Measurements from ENCODE around the gene SNAPC4. TPM values are rescaled to one million over a fixed set of nuclear protein-coding genes. Genes with fewer than 3 reads are reported as not detected.

SNAPC4 gene
- total RNA-seq, 1 donor from 2014 or later = 22.9 TPM

DNA sequence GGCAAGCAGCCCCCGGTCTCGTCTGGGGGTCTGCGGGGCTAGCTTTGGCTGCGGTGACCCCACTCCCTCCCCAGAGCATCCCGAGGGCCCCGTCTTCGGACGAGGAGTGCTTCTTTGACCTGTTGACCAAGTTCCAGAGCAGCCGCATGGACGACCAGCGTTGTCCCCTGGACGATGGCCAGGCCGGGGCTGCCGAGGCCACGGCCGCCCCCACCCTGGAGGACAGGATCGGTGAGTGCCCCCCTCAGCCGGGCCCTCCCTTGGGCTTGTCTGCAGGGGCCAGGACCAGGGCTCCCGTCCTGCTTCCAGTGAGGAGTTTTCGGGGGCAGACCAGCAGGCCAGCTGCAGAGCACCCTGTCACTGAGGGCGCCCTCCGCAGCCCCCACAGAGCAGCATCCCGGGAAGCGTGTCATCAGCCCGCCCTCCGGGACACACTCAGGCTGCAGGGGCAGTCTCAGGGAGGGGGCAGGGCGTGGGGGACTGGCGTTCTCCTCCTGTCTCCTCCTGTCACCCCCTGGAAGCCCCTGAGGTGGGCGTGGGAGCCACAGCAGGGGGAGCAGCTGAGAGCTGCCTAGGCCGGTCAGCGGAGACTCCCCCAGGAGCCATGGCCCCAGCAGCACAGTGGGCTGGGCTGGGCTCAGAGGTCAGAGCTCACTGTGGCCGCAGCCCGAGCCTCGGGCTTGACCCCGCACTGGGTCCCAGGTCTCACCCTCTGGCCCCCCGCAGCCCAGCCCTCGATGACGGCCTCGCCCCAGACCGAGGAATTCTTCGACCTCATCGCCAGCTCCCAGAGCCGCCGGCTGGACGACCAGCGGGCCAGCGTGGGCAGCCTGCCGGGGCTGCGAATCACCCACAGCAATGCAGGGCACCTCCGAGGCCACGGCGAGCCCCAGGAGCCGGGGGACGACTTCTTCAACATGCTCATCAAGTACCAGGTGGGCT is 44.1 kb downstream of the SNAPC4 start:
- peaks cover 2% of the 10 kb centered on the region for H3K4me1 Mint-ChIP-seq (ENCODE audit: low read depth, unreplicated experiment)
- H3K27ac Mint-ChIP-seq (ENCODE audit: unreplicated experiment) = no peak overlapping the region
- TF ChIP-seq CTCF (IDR thresholded peaks at IDR 0.05; ENCODE audit: partially characterized antibody, unreplicated experiment) = no peak
- no peak overlapping the region for H3K4me3 Mint-ChIP-seq (ENCODE audit: unreplicated experiment)
- H3K27me3 Mint-ChIP-seq (ENCODE audit: unreplicated experiment) = peaks cover 5% of the 10 kb centered on the region
- no peaks in the 10 kb centered on the region for H3K36me3 Mint-ChIP-seq (ENCODE audit: unreplicated experiment)
- peaks cover 14% of the 10 kb centered on the region for H3K9me3 Mint-ChIP-seq (ENCODE audit: unreplicated experiment)
- DNase-seq = no peak

DNA sequence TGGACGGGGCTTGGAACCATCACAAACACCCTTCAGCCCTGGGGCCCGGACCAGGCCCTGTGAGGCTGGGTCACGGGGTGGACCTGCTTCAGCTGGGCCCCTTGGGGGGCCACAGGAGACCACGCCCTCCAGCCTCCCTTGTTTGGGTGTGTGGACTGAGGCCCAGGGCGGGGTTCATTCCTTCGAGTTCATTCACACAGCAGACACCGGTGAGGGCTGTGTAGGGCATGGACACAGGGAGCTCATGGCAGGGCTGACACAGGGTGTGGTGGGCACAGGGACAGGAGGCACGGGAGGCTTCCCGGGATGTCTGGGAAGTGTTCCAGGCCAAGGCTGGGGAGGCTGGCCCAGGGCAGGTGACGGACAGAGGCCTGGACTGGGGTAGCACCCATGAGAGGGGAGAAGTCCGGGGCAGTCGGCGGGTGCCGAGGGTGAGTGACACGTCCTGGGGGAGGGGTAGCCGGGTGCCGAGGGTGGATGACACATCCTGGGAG is 45.3 kb downstream of the SNAPC4 start:
- peaks cover 2% of the 10 kb centered on the region for H3K27me3 Mint-ChIP-seq (ENCODE audit: unreplicated experiment)
- H3K27ac Mint-ChIP-seq (ENCODE audit: unreplicated experiment) = no peak overlapping the region
- H3K36me3 Mint-ChIP-seq (ENCODE audit: unreplicated experiment) = no peaks in the 10 kb centered on the region
- no peak for DNase-seq
- no peak overlapping the region for H3K4me3 Mint-ChIP-seq (ENCODE audit: unreplicated experiment)
- TF ChIP-seq CTCF (IDR thresholded peaks at IDR 0.05; ENCODE audit: partially characterized antibody, unreplicated experiment) = no peak
- peaks cover 2% of the 10 kb centered on the region for H3K4me1 Mint-ChIP-seq (ENCODE audit: low read depth, unreplicated experiment)
- H3K9me3 Mint-ChIP-seq (ENCODE audit: unreplicated experiment) = peaks cover 9% of the 10 kb centered on the region

GRCh38 chr9:136353757-136354488 is 46.0 kb downstream of the SNAPC4 start:
- Mint-ChIP-seq H3K27ac (ENCODE audit: unreplicated experiment) (no peak overlapping the region), H3K9me3 (ENCODE audit: unreplicated experiment) (peaks cover 7% of the 10 kb centered on the region), H3K4me3 (ENCODE audit: unreplicated experiment) (no peak overlapping the region), H3K27me3 (ENCODE audit: unreplicated experiment) (peaks cover 5% of the 10 kb centered on the region), H3K36me3 (ENCODE audit: unreplicated experiment) (no peaks in the 10 kb centered on the region), H3K4me1 (ENCODE audit: low read depth, unreplicated experiment) (no peaks in the 10 kb centered on the region)
- no peak for DNase-seq
- no peak for TF ChIP-seq CTCF (IDR thresholded peaks at IDR 0.05; ENCODE audit: partially characterized antibody, unreplicated experiment)

GRCh38 chr9:136353088-136353487 is 46.9 kb downstream of the SNAPC4 start:
- TF ChIP-seq CTCF (IDR thresholded peaks at IDR 0.05; ENCODE audit: partially characterized antibody, unreplicated experiment) = no peak
- Mint-ChIP-seq H3K27ac (ENCODE audit: unreplicated experiment) (no peak overlapping the region), H3K4me3 (ENCODE audit: unreplicated experiment) (no peak overlapping the region), H3K9me3 (ENCODE audit: unreplicated experiment) (peaks cover 7% of the 10 kb centered on the region), H3K27me3 (ENCODE audit: unreplicated experiment) (peaks cover 5% of the 10 kb centered on the region), H3K36me3 (ENCODE audit: unreplicated experiment) (no peaks in the 10 kb centered on the region), H3K4me1 (ENCODE audit: low read depth, unreplicated experiment) (no peaks in the 10 kb centered on the region)
- DNase-seq = no peak

Measured in glutamatergic neuron (in vitro differentiated cells).